GM12892 (cell line): ENCODE results near the gene KCNG2.

Source experiments
- POLR2A ChIP-seq: IDR thresholded peaks from 2 replicates; pipeline ENCODE4 v1.6.1; 2011; ENCODE audit warnings: low read depth, low read length, control low read depth
- POLR2AphosphoS5 ChIP-seq: IDR thresholded peaks from 2 replicates; pipeline ENCODE4 v1.6.1; 2011; ENCODE audit warnings: low read depth, low read length, control low read depth
- TAF1 ChIP-seq: IDR thresholded peaks from 2 replicates; pipeline ENCODE4 v1.6.1; 2011; ENCODE audit warnings: low read depth, mild to moderate bottlenecking, control low read depth, low read length, borderline replicate concordance

GRCh38 chr18:79796531-79797405 lies 970 bp upstream of the KCNG2 start:
- TF ChIP-seq POLR2A (no peak), TAF1 (no peak), POLR2AphosphoS5 (no peak)
